HG03103 (cell line): Measurements from ENCODE around the gene CMPK1.
"Not testable (repeated sequence)": the region's sequence is repeated elsewhere in the genome, so short reads cannot be mapped to it uniquely, and the experiment has no call there.

ENCODE experiments used
- ATAC-seq: cut with Tn5 transposase; IDR thresholded peaks from one replicate; pipeline ENCODE4 v1.9.1; 2021; ENCODE audit warnings: low read depth; ENCODE audit not compliant: unreplicated experiment

CMPK1 gene

DNA sequence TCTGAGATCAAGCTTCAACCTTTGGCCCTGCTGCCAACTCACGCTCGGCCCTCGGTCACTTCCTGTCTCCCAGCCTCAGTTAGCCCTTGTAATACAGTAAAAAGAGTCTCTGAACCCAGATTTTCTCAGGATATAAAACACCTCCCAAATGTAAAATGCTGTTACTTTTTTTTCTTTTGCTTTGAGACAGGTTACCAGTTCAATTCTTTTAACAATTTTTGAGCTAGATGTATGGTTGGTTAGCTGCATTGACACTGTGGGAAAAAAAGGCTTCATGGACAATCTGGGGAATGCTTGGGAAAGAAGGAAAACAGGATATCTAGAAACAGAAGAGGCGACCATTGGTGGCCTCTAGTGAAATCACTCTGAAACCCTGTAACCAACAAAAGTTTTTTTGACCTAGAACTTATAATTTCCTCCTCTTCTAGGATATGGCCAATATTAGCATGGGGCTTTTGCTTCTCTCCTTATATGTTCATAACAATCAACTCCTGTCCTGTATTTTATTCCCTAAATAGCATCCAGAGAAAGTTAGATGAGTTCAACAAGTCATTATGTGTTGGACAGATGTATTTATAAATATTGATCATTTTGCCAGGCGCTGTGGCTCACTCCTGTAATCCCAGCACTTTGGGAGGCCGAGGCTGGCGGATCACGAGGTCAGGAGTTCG, 1.3 kb downstream of the CMPK1 start:
- ATAC-seq: no peak

- no peak for ATAC-seq
Measured at GRCh38 chr1:47337350-47337749, 3.8 kb downstream of the CMPK1 start.

DNA sequence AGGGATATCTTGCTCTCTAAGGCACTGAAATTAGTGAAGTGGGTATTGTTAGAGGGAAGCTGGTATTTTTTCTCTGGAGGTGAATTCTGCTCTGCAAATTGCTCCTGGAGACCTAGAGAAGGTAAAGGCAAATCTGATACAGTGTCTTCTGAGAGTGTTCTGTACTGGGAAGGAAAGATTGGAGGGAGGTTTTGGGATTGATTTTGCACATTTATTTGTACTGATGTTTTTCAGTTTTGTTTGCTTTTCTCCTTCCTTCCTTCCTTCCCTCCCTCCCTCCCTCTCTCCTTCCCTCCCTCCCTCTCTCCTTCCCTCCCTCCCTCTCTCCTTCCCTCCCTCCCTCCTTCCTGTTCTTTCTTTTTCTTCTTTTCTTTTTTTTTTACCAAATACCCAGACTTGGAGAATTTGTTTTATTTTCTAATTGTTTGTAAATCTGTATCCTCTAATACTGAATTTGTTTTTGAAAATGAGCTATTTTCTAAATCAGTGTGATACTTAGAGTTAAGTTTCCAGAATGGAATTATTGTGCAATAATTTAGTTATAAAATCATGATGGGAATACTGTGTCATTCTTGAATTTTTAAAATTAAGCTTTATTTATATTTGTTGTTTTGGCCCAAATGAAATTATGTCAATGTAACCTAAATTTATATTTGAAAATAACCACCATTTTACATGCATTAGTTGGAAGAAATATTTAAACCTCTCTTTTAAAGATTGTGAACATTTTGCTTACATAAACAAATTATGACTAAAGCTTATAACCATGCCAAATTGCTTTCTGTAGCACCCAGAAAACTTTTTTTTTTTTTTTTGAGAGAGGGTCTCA, 4.9 kb downstream of the CMPK1 start:
- ATAC-seq: no peak

DNA sequence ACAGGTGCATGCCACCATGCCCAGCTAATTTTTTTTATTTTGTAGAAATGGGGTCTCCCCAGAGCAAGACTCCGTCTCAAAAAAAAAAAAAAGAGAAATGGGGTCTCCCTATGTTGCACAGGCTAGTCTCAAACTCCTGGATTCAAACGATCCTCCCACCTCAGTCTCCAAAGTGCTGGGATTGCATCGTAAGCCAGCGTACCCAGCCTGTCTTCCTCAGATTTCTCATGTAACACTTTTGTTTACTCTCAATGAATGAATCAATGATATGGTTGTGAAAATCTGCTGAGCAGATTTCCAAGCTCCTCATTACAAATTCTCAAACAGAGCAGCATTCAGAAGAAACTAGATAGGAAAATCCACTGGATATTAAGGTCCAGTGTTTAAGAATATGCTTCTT, 6.6 kb downstream of the CMPK1 start:
- ATAC-seq: no peak

- not testable (repeated sequence) for ATAC-seq
Measured at GRCh38 chr1:47346979-47347378, 13.4 kb downstream of the CMPK1 start.

DNA sequence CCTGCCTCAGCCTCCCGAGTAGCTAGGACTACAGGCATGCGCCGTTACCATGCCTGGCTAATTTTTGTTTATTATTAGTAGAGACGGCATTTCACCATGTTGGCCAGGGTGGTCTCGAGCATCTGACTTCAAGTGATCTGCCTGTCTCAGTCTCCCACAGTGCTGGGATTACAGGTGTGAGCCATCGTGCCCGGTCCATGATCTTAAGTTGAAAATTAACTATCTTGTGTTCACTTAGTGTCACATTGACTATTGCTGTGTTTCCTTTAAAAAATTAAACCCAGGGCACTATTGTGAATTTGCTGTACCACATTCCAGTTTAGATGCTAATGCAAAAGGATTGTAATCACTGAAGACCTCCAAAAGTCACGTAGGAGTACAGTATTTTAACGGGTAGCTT, 14.1 kb downstream of the CMPK1 start:
- ATAC-seq: no peak

- ATAC-seq: no peak
Measured at GRCh38 chr1:47348246-47348645, 14.7 kb downstream of the CMPK1 start.

DNA sequence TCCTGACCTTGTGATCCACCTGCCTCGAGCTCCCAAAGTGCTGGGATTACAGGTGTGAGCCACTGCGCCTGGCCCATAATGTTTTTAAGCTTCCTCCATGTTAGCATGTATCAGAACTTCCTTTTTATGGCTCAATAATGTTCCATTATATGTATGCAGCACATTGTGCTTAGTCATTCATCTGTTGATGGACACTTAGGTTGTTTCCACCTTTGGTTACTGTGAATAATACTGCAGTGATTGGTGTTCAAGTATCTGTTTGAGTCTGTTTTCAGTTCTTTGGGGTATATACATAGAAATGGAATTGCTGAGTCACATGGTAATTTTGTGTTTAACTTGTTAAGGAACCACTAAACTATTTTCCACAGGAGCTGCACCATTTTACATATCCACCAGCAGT, 17.7 kb downstream of the CMPK1 start:
- ATAC-seq: peak; percentile 51

DNA sequence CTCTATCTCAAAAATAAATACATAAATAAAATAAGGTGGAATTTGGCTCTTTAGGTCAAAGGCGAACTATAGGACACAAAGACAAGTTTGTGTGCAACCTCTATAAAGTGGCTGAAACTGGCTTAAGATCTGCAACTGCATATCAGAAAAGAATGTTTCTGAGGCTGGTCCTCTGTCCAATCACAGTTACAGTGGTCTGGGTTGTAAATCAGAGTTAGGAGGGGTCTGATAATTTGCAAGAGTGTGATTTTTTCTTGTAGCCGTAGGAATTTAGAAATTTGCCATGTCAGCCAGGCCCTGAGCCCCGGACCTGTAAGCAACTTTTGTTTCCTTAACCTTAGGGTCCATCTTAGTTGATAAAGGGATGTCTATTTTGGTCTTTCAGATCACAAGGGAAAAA, 27.8 kb downstream of the CMPK1 start:
- no peak for ATAC-seq

DNA sequence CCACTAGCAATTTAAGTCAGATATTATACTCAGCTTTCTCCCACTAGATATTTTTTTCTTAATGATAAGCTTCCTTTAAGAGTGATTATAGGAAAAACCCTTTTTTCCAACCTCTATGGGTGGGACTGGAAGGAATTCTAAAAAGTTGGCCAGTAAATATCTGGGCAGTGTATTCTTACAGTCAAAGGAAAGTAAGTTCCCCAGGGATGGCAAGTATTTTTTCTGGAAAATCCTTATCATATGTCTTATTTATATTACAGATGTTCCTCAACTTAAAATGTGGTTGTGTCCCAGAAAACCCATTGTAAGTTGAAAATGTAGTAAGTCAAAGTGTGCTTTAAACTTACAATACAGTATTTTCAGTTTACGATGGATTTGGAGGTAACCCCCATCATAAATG, 29.2 kb downstream of the CMPK1 start:
- ATAC-seq: no peak

DNA sequence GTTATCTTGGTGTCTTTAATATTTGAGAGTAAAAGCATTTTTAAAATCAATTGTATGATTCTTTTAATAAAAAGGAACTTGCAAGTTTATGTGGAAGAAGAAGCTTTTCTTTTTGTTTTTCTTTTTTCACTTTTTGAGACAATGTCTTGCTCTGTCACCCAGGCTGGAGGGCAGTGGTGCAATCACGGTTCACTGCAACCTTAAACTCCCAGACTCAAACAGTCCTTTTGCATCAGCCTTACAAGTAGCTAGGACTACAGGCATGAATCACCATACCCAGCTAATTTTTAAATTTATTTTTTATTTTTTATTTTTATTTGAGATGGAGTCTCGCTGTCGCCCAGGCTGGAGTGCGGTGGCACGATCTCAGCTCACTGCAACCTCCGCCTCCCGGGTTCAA, 34.1 kb downstream of the CMPK1 start:
- no peak for ATAC-seq

DNA sequence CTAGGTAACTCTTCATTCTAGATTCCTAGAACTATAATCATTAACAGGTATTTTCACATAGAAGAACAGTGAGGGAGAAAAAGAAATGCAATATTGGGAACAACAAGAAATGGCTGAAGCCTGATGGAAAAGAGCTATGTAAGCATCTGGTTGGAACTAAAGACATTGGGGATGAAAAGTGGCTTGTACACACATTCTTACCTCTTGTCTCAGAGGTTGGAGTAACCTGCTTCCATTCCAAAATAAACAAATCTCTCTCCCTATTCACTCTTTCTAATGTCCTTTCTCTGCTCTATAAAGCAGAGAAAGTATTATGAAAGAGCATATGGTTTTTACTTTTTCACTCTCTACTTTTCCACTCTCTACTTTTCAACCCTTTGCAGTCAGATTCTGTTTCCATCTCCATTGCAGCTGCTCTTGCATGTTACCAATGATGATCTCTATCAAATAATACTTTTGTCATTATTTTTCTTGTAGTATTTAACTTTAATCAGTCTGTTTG, 37.5 kb downstream of the CMPK1 start:
- ATAC-seq: no peak

- ATAC-seq: no peak
Measured at GRCh38 chr1:47374501-47374900, 40.9 kb downstream of the CMPK1 start.

DNA sequence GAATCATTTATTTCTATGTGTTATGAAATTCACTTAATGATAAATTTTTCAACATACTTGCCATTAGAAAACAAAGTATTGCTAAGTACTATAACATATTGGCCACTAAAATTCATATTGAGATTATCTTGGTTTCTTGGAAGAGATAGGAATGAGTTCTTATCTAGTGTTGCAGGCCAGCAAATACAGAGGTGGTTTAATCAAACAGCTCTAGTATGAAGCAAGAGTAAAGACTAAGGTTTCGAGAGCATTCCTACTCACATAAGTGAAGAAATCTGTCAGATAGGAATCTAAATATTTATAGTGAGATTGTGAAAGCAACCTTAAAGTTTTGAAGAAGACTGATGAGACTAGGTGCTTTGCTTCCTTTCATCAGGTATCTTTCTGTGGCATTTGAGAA, 44.6 kb downstream of the CMPK1 start:
- no peak for ATAC-seq

- no peak for ATAC-seq
Measured at GRCh38 chr1:47380699-47381098, 47.1 kb downstream of the CMPK1 start.

DNA sequence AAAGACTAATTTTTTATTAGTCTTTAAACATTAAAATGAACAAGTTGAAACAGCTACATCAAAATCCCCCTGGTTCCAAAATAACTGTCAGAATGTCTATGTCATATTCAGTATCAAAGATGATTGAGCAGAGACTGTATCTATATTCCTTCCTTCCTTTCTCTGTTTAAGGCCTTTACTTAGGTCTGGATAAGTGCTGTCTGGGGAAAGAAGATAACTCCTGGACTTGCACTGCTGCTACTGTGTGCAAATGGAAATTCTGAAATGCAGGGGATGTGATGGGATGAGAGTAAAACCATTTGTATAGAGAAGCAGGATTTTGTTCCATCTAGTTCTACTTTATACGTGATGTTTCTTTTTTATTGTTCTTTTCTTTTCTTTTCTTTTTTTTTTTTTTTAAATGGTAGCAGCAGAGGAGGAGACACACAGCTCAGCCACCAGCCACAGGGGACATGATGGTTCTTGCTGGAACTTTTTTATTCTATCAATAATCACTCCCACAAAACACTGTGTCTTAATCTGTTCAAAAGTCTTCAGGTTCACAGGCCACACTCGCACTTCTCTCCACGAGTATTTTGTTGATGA, 48.9 kb downstream of the CMPK1 start:
- ATAC-seq: no peak

DNA sequence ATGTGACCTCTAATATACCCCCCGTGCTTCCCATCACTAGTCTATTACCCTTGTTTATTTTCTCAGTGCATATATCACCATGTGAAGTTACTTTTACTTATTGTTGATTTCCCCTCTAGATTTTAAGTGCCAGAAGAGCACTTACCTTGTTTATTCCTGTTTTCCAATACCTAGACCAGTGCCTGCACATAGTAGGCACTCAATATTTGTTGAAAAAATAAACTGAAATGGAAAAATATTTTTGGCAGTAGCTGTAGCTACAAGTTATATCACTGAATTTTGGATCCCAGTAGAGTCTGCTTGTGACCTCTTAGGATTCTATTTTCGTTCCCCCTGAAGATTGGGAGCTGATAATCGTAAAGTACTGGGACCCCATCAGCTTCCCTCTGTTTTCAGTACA, 50.5 kb downstream of the CMPK1 start:
- ATAC-seq: no peak

GRCh38 chr1:47385020-47385419, 51.4 kb downstream of the CMPK1 start:
- ATAC-seq: no peak

DNA sequence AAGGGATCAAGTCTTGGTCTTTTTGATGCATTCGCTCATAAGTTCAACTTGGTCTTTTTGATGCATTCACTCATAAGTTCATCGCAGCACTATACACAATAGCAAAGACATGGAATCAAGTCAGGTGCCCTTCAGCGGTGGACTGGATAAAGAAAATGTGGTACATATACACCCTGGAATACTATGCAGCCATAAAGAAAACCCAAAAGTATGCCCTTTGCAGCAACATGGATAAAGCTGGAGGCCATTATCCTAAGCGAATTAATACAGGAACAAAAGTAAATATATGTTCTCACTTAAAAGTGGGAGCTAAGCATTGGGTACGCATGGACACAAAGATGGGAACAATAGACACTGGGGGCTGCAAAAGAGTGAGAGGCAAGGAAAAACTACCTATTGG, 52.7 kb downstream of the CMPK1 start:
- no peak for ATAC-seq

DNA sequence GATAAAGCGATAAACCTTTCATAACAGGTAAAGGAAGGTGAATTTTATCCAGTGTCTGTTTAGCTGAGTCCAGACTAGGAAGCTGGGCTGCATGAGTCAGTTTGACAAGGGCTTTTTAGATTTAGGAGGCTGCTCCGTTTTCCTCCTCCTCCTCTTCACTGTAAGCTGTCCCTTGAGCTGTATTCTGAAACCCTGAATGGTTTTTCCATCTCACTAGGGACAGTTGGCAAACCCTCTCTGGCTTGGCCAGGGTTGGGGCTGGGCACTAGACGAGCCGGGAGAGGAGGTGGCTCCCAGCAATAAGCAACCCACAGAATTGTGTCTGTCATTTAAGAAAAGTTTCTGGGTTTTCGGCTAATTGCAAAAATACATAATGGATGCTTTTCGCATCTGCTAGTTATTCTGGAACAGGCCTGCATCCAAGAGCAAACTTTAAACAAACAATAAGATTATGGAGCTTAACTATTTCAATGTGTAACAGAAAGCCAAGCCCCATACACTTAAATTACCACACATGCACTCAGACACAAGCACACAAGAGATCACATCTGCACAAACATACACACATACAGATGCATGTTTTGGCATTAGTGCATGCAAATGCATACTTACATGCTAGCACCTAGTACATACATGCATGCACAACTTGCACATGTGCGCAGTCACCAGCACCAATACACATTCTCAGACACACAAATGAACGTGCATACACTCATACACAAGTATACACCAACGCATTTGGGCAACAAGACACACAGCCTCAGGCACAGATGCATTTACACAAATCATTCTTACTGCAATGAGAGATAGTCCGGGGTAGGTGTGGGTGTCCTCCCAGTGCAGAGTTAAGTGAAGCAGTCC, 54.7 kb downstream of the CMPK1 start:
- ATAC-seq: no peak

GRCh38 chr1:47388891-47389238, 55.3 kb downstream of the CMPK1 start:
- peak; percentile 82 for ATAC-seq
